Non-pigmented ciliary epithelial cell (primary cell): ENCODE results near the gene MYO1D.
"Not testable (repeated sequence)": the region's sequence is repeated elsewhere in the genome, so short reads cannot be mapped to it uniquely, and the experiment has no call there.

Experiments
- DNase-seq: peaks from one replicate; pipeline ENCODE4 v3.0.0-alpha.2; 2010; ENCODE audit warnings: low read depth

The MYO1D gene

DNA sequence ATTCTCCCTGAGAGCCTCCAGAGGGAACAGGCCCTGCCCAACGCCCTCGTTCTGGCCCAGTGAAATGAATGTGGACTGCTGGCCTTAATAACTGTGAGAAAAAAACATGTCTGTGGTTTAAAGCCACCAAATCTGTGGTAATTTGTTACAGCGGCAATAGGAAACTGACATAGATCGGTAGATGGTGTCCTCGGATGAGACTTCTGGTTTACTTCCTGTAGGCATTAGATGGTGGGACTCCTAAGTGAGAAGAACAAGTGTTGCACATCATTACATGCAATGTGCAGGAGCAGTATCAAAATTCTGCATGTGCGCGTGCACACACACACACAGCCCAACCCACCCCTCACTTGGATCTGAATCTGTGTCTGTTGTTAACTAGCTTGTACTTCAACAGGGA is 348.1 kb downstream of the MYO1D start:
- no peak for DNase-seq

DNA sequence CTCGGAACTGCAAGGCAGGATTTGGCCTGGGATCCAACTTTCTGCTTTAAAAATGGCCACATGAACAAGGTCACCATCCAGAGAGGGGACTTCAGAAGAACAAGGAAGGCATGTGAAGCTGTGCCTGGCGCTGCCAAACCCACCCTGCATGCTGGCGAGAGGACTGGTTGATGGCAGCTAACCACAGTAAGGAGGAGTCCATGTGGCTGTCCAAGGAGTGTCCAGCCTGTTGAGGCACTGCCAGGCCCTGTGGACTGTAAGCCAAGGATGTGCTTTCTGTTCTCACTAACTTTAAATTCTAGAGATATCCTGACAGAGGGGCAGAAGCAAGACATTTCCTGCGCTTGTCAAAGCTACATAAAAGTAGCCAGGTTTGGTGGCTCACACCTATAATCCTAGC is 349.8 kb downstream of the MYO1D start:
- no peak for DNase-seq

DNA sequence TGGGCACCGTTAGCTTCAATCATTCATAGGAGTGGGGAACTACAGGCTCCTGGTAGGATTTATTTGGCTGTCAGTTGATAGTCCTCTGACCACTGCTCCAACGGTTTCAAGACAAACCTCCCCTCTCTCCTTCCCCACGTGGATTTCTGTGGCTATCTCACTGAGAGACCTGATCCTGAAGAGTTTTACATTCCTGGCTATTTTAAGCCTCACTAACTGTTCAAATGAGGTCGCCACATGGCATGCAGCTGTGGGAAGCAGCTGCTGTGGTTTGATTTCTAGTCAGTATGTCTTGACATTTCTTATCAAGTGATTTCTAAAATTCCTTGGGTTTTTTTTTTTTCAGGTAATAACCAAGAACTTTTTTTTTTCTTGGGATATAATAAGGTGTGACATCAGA is 351.8 kb downstream of the MYO1D start:
- DNase-seq = peak; percentile 38

DNA sequence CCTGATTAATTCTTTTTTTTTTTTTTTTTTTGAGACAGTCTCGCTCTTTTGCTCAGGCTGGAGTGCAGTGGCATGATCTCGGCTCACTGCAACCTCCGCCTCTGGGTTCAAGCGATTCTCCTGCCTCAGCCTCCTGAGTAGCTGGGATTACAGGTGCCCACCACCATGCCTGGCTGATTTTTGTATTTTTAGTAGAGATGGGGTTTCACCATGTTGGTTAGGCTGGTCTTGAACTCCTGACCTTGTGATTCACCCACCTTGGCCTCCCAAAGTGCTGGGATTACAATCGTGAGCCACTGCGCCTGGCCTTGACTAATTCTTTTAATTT is 352.4 kb downstream of the MYO1D start:
- not testable (repeated sequence) for DNase-seq

DNA sequence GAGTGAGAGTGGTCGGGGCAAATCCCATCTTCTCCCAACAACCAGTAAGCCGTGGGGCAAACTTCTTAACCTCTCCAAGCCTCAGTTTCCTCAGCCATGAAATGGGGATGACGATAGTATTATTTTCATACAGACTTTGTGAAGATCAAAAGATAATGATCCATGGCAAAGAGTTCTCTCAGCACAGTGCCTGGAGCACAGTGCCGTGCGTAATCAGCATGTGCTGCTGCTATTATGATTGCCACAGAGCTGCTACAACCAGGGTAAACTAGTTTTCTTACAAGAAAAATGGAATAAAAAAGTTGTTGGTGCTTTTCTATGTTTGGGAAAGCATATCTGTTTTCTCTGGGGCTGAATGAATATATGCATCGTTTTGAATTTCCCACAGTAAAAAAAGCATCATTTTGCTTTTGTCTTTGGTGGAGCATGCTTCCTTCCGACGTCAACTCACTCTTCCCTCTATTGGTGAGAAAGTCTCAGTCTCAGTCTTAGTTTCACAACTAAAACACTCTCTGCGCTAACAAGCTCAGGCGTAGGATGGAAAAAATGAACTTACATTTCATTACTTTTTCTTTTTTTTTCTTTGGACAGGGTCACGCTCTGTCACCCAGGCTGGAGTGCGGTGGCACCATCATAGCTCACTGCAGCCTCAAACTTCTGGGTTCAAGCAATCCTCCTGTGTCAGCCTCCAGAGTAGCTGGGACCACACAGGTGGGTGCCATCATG is 352.9 kb downstream of the MYO1D start:
- no peak for DNase-seq

DNA sequence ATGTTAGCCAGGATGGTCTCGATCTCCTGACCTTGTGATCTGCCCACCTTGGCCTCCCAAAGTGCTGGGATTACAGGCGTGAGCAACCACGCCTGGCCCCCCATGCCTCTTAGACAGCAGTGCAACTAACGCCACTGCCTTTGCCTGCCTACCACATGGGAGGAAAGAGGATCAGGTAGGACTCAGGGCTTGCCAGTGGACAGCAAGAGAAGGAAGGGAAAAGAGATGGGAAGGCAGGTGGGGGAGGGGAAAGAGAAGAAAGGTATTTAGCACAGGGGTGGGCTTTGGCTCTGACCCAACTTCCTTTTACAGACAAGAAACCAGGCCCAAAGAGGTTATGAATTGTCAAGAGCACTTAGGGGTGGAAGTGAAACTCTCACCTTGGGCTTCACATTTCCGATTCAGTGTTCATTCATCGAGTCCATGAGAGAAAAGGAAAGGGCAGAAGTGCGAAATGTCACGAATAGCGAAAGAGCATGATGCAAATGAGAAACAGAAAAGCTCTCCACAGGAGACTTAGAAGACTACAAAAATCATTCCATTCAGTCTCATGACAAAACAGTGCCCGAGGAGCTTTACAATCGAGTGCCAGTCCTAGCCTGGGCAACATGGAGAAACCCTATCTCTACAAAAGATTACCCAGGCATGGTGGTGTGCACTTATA is 353.8 kb downstream of the MYO1D start:
- DNase-seq = no peak

DNA sequence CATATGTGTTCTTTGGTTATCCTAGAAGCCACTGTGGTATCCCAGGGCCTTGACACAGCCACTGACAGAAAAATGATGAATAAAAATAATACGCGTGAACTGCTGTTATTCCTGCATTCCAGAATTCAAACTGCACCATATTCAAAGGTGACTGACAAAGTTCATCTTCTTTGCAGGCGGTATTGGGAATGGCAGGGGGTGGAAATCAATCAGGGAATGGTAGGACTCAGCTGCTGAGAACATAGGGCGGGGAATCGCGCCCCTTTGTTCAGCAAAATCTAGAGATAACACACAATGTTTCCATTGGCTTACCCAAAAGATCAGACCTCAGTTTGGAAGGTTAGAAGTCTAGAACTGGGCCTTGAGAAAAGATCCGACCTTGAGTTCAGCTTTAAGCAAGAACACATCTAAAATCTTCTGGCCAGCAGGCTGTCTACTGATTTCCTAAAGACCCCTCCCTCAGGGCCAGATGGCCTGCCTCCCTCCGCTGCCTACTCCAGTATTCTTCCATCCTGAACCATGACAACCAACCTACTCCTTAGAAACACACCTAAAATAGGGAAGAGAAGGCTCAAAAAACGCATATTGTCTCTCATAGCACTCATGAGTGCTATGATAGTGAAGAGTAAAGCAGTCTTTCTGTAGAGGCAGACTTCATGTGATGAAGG is 356.1 kb downstream of the MYO1D start:
- DNase-seq = no peak

GRCh38 chr17:32520104-32520701 is 356.7 kb downstream of the MYO1D start:
- no peak for DNase-seq

DNA sequence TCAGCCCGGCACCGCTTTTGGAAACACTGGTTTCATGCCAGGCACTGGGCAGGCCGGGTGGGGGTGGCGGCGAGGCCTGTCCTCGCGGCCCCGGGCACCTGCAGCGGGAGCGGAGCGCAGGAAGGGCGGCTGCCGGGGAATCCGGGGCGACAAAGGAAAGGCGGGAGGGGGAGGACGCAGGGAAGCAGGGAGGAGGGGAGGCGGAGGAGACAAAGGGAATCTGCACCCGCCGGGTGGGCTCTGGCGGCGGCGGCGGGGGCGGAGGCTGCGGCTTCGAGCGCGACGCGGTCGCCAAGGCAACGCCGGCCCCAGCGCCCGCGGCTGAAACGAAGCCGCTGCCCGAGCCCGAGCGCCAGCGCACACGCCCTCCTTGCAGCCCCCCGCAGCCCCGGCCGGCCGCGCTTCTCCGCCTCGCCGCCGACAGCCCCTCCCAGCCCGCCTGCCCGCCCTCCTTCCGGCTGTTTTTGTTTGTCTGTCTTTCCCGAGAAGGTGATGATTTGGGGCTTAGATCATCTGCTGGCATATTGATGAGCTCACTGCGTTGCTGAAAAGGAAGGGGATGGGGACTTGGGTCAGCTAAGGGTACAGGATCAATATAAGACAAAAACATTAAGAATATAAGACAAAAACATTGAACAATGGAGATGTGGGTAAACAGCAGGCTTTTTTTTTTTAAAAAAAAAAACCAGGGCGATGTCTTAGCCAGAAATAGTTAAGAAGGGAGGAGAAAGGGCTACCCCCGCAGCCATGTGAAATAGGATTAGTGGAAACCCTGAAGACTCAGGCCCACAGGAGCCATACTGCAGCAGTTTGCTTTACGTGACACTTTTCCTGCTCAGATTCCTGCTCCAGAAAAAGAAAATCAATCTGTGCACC is 357.5 kb downstream of the MYO1D start:
- no peak for DNase-seq

GRCh38 chr17:32518646-32519227 is 358.2 kb downstream of the MYO1D start:
- no peak for DNase-seq

DNA sequence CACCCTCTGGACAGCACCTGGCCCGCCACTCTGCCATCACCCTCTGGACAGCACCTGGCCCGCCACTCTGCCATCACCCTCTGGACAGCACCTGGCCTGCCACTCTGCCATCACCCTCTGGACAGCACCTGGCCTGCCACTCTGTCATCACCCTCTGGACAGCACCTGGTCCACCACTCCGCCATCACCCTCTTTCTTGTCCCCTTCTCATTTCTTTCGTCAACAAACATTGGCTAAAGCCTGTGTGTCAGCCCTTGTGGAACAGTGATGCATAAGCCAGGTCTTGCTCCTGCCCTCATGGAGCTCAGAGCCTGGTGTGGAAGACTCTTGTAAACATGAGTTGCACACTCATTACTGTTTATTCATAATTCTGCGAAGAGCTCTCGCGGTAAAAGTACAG is 358.9 kb downstream of the MYO1D start:
- no peak for DNase-seq

DNA sequence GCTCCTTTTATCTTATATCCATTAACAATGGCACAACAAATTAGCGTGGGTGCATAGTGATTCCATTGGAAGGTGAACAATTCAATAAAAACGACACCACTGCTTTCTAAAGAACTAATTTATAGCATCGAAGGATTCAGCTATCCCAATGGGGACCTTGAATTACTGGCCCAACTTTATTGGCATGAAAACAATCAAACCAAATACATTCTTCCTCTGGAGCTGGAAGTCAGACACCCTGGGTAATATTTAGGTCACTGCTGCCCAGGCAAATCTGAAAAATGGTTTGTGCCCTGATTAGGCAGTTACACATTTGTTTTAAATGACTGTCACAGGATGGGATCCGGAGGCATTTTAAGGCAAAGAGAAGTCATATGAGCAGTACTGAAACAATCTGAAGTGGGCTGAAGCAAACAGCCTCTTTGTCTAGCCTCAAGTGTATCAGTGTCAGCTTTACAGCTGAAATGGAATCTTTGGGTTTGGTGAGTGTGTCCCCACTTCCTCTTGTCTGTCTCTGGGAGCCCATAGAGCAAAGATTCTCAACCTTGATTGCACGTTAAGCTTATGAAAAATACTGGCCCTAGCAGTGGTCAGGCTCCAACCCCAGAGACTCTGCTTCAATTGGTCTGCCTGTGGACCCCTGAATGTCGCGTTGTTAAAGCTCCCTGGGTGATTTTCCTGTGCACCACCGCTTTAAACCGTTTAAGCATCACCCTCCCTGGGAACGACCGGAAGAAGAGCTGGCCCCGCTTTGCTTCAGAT is 359.8 kb downstream of the MYO1D start:
- DNase-seq = no peak

- no peak for DNase-seq
Measured at GRCh38 chr17:32516450-32516849, 360.5 kb downstream of the MYO1D start.

- DNase-seq = no peak
Measured at GRCh38 chr17:32515677-32516383, 361.1 kb downstream of the MYO1D start.

GRCh38 chr17:32514606-32515005 is 362.3 kb downstream of the MYO1D start:
- DNase-seq = no peak

GRCh38 chr17:32513579-32513978 is 363.3 kb downstream of the MYO1D start:
- no peak for DNase-seq

DNA sequence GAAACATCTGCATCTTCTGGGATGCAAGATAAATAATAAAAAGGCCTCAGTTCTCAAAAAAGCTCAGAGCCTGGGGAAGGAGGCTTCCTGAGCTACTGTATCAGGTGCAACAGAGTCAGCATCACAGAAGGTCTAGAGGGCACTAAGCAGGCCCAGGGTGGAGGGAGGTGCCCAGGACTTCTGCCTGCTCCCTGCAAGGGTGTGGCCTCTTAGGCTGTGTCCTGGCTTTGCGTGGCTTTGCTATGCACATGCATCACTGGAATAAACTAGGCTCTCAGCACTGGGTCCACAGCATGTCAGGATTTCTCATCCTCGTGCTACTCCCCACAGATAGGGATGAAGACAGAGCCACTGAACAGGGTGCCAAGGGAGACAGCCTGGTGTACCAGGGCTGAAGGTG is 364.6 kb downstream of the MYO1D start:
- DNase-seq = no peak

- DNase-seq = no peak
Measured at GRCh38 chr17:32510466-32510865, 366.5 kb downstream of the MYO1D start.

DNA sequence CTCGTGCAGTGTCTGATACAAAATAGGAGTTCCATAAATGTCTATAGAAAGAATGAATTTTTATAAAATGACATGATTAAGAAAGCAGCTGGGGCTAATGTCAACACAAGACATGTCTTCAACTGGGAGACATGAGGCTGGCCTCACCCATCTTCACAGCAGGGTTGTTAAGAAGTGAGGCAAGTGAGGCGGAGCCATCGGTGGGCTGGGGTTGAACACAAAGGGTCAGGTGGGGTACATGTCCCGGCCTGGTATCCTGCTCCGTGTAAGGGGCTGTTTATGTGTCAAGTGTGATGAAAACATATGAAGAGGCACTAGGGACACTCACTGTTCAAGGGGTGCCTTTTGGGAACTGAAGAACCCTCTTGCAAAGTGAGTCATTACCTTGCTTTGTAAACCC is 368.0 kb downstream of the MYO1D start:
- no peak for DNase-seq
